HS-5 (cell line): Measurements from ENCODE around the gene SLC17A2.

ENCODE experiments used
- DNase-seq: peaks from one replicate; pipeline ENCODE4 v3.0.0-alpha.2; 2012; ENCODE audit warnings: low read depth

The SLC17A2 gene, protein sequence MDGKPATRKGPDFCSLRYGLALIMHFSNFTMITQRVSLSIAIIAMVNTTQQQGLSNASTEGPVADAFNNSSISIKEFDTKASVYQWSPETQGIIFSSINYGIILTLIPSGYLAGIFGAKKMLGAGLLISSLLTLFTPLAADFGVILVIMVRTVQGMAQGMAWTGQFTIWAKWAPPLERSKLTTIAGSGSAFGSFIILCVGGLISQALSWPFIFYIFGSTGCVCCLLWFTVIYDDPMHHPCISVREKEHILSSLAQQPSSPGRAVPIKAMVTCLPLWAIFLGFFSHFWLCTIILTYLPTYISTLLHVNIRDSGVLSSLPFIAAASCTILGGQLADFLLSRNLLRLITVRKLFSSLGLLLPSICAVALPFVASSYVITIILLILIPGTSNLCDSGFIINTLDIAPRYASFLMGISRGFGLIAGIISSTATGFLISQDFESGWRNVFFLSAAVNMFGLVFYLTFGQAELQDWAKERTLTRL

DNA sequence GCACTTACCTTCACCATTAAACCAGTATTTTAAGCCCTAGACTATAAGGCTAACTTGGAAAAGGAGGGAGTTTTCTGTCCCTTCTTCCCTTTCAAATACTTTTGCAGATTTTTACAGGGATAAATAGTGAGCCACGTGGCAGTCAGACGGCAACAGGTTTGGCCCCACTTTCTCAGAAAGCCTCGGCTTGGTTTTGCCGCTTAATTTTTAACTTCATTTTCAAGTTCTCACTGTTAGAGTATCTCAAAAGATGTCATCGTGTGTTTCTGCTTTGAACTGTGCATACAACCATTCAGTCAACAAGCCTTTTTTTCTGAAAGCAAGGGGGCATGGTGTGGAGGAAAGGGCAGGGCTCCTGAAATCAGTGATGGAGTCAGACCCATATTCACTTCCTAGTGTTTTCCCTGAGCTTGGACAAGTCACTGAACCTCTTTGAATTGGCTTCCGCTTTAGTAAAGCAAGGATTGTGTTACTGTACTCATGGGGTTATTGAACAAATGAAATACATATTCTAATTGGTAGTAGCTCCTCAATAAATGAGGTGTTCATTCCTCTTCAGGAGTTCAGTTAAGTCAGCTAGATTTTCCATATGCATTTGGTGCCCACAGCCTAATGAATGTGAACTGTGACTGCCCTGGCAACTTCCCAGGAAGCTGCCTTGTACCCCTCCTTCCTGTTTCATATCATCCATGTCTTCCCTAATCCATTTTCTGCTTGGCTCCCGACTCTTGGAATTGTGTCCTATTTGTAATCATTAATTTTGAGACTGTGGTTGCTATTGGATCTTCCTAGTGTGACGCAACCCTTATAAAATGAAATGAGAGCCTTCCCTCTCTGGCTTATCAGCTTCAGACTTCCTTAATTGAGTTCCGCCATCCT, at the start of gene SLC17A2:
Gene SLC17A2, minus strand, starts transcription at position 160 of the 879 bp plus-strand sequence. CDS start 4,895 bp downstream, outside the sequence.
- no peak for DNase-seq

DNA sequence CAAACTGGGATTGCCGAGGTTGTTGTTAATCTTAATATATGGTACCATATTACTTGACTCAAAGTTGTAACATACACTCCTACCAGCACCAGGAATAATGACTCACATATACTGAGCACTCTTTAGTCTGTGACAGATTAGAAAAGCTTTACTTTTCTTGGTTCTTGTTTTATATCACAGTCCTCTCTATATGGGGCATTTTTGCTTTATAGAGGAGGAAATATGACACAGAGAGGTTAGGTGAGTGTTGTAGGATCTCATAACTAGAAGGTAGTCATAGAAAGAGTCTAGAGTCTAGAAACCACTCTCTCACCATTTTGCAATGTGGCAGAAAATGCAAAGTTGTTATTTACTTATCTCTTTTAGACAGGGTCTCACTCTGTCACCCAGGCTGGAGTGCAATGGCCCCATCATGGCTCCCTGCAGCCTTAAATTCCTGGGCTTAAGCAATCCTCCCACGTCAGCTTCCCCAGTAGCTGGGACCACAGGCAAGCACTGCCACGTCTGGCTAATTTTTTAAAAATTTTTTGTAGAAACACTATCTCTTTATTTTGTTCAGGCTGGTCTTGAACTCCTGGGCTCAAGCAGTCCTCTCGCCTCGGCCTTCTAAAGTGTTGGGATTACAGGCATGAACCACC, 45.6 kb upstream of the SLC17A2 start:
- DNase-seq: no peak

DNA sequence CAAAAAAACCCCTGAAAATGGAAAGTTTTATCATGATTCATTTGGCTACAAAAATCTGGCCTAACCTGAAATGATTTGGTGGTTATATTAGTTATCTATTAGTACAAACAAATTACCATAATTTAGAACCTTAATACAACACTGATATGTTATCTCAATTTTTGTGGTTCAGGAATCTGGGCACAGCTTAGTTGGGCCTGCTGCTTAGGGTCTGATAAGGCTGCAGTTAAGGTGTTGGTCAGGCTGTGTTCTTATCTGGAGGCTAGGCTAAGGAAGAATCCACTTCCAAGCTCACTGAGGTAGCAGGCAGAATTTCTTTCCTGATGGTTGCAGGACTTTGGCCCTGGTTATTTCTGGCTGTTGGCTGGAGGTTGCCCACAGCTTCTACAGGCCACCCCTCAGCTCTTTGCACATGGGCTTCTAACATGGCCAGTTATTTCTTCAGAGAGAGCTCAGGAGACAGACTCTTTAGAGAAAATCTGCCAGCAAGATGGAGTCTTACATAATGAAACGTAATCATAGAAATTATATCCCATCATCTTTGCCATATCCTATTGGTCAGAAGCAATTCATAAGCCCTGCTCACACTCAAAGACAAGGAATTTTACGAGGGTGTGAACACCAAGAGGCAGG, 43.5 kb upstream of the SLC17A2 start:
- no peak for DNase-seq

DNA sequence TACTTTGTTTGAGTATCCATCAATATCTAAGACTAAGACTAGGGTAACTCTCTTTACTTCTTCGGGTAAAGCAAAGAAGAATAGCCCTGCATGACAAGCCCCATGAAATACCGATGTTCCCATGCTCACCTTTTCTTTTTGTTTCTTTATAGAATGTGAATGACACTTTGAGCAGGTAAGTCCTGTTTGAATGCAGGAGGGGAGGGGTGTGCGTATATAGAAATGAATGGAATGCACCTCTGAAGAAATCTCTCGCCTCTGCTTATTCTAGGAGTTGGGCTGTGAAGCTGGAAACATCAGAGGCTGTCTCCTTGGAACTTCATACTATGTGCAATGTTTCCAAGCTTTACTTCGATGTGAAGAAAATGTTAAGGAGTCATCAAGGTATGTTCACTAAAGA, 42.4 kb upstream of the SLC17A2 start:
- no peak for DNase-seq

DNA sequence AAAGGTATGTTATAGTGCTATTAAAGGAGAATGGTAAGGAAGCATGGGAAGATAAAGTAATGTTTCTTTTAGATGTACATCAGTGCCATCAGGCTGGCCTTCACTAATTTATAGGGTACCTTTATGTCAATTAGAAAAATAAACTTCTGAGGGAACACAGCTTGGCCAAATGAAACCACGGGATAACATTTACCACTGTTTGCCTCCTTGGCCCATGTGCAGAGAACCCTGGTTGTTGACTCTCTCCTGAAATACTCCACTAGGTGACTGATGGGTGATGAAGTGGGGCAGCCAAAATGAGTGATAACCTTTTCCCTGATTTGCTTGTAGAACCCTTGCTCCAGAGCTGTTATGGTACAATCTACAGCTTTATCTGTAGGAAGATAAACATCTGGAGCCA, 41.6 kb upstream of the SLC17A2 start:
- DNase-seq: no peak

DNA sequence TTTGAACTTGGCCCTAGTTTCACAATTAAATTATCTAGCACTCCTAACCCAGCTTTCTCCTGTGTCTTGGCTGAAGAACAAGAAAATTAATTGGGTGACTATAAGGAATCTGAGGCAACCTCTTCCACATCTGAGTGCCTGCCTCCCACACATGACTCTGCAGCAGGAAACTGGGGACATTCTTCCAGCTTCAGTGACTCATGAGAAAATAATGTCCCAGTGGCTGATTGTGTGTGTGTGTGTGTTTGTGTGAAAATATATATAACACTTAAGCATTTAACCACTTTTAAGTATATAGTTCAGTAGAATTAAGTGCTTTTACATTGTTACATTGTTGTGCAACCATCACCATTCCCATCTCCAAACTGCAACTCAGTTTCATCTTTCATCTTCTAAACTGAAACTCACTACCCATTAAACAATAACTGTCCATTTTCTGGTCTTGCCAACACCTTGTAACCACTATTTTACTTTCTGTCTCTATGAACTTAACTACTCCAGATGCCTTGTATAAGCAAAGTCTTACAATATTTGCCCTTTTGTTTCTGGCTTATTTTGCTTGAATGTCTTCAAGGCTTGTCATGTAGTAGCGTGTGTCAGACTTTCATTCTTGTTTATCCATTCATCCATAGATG, 40.8 kb upstream of the SLC17A2 start:
- peak; percentile 87 for DNase-seq

DNA sequence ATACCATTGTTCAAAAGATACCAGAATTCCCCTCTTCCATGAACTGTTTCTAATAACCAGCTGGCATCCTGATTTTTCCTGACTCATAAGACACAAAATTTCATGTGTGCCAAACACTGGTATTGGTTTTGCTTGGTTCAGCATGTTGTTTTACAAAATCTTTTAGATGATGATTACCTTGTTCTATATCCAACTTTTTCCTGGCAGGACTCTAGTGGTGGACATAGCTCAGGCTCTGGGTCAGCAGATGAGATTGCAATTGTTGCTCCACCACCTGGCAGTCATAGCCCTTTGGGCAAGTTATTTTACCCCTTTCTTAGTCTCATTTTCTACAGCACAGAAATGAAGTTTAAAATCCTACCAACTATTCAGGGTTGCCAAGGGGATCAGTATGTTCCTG, 38.3 kb upstream of the SLC17A2 start:
- DNase-seq: no peak

DNA sequence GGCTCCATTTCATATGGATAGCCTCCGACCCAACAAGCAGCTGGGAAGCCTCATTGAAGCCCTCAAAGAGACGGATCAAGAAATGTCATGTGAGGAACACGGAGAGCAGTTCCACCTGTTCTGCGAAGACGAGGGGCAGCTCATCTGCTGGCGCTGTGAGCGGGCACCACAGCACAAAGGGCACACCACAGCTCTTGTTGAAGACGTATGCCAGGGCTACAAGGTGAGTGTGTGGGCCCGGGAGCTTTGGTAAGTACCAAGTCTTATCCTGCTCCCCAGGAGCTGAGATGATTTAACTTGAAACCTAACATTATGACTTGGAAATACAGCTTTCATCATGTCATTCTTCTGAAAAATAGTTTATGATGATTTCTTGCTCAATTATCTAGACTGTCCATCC, 36.2 kb upstream of the SLC17A2 start:
- DNase-seq: no peak

DNA sequence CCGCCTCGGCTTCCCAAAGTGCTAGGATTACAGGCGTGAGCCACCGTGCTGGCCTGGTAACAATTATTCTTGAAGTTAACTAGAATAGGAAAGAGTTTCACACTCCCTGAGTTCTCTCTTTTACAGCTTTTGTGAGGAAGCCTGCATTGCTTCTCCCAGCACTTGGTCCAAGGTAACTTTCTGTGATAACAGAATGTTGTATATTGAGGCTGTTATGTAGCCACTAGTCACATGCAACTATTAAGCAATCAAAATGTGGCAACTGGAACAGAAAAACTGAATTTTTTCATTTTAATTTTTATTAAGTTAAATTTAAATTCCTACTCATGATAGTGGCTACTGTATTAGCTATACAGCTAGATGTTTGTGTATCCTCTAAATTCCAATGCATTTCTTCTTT, 34.6 kb upstream of the SLC17A2 start:
- no peak for DNase-seq

DNA sequence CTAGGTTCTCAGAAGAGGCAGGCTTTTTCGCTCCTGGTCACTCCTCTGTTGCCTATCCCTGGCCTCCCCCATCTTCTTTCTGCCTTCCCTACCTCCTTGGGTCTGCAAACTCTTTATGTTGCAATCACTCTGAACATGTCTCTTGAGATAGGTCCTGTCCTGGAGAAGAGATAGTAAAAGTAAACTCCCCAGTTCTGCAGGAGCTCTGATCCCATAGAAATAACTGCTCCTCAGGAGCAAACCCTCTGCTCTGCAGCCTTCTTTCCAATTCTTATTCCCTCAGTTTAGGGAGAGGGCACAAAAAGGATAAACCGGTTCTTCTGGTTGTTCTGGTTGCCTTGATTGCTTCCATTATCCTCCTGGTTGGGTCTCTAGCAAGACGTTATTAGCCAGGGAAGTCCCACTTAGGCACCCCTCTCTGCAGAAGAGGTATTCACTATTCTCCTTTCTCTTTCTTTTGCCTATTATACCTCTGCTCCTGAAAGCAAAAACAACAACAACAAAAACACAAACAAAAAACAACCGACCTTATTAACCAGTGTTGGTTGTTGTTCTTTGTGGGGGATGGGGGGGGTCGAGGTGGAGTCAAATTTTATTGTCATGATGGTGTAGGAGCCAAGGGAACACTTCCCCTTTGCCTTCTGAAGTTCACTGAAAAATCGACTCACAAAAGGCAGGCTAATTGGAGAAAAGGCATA, 33.1 kb upstream of the SLC17A2 start:
- DNase-seq: no peak

DNA sequence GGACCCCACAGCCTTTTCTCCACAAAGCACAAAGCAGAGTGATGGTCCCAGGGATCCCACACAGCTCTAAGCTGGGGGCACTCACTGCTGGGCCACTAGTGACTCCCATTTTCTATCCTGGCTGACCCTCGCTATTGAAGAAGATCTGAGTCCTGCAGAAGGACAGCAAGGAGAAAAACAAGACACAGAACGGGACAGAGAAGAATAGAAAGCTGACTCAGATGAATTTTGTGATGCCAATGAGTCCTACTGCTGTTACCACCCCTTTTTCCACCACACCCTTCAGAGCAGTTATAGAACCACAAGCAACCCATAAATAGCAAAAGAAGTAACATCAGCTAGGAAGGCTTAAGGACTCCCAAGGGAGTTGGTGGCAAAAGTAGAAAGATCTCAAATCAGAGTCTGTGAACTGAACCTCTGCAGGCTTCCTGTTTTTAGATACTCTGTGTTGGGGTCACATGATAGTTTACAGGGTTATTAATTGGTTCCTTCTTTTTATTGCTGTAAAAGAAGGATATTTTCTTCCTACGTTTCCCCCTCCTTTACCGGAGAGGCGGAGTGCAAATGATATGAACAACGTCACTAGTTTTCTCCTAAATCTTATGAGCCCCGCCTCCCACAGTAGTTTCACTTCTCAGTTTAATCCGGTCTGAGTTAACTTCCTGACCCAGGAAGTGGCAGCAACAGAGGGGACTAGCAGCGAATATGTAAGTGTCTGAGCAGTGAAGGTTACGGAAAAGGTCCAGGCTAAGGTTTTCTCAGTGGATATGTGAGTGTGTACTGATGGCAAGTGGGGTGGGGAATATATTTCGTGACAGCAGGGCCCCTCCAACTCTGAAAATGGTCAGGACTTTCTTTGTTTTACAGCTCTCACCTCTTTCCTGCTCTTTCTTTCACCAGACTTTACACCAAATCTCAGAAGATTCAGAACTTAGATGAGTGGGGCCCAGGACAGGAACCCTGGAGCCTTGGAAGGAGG, 31.9 kb upstream of the SLC17A2 start, which contains the start of gene TRIM38:
Gene TRIM38, plus strand, starts transcription at position 654 of the 979 bp plus-strand sequence. CDS start 3,721 bp downstream, outside the sequence.
- DNase-seq: peak; percentile 63

DNA sequence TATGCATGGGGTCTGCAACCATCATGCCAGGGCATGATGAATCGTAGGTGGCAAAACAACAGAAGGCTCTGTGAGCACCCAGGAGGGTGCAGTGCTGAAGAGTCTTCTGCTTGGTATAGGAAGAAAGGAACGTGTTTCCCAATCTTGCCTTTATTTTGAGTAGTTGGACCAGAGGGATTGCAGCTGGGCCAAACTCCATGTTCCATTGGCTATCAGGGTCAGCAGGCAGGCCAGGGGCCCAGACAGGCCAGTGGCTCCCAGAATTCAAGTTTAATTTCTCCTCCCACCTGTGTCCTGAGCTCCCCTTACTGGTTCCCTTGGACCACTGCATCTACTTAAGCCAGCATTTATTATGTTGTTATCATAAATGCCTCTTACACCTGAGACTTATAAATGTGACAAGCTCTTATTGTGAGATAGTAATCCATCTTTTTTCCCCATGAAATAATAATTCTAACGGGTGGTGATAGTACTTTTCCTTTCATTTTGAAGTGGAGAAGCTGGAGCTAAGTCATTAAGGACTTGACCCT, 31.2 kb upstream of the SLC17A2 start:
- no peak for DNase-seq

DNA sequence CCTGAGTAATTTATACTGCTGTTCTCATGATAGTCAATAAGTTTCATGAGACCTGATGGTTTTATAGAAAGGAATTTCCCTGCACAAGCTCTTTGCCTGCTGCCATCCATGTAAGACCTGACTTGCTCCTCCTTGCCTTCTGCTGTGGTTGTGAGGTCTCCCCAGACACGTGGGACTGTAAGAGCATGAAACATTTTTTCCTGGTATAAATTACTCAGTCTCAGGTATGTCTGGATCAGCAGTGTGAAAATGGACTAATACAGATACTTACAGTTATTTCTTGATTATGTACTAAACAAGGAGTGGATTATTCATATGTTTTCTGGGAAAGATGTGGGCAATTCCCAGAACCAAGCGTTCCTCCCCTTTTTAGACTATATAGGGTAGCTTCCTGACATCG, 30.2 kb upstream of the SLC17A2 start:
- DNase-seq: no peak

DNA sequence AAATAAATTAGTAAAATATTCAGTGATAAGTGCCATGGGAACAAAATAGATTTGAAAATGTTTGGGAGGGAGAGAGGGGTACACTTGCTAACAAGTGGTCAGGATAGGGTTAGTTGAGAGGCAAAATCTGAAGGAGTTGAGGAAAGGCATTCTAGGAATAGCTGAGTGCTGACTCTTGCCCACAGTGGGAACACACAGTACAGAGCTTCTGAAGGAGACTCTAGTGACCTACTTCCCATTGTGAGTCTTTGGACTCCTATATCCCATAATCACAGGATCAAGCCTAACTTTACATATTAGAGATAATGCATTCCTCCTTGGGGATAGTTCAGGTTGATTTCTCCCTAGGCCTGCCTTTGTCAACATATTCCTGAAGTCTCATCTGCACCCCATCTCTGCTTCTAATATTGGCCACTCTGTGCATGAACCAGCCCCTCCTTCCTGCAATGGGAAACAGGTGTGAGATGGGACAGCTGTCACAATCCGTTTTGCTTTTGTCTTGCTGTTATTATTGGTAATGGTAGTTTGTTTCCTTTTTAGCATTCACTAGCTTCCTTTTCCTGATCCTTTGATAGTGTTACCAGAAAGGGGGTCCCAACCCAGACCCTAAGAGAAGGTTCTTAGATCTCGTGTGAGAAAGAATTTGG, 29.5 kb upstream of the SLC17A2 start:
- no peak for DNase-seq

DNA sequence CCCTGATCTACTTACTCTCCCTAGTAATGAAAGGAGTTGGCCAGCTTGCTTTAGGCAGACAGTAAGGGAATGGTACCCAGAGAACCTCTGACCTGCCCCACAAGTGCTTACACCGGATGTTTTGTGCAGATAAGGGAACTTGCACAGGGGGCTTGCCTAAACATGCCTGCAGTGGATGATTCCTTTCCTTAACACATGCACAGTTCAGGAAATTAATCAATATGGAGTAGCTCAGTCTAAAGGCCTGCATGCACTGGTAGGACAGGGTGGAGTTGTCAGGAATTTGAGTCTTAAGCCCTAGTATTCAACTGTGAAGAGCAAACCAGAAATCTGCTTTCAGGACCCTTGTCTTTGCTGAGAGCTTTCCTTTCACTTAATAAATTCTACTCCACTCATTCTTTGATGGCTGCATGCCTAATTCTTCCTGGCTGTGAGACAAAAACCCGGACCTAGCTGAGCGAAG, 28.2 kb upstream of the SLC17A2 start:
- DNase-seq: no peak

DNA sequence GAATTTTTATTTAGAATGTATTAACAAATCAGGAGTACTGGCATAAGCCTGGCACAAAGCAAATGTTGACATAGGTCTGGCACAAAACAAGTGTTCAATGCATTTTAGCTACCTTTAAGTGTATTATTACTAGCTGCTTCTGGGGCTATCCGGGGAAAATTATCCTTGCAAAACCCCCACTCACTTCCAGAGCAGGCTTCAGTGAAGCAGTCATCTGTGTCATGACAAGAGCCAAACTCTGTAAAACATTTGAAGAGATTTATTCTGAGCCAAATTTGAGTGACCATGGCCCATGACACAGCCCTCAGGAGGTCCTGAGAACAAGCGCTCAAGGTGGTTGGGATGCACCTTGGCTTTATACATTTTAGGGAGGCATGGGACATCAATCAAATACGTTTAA, 25.7 kb upstream of the SLC17A2 start:
- no peak for DNase-seq

DNA sequence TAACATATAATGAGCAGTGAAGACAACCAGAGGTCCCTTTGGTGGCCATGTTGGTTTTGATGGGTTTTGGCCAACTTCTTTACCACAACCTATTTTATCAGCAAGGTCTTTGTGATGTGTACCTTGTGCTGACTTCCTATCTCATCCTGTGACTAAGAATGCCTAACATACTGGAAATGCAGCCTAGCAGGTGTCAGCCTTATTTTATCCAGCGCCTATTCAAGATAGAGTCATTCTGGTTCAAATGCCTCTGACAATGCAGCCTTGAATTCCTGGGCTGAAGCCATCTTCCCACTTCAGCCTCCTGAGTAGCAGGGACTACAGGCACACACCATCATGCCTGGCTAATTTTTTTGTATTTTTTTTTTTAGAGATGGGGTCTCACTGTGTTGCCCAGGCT, 24.3 kb upstream of the SLC17A2 start:
- DNase-seq: no peak

DNA sequence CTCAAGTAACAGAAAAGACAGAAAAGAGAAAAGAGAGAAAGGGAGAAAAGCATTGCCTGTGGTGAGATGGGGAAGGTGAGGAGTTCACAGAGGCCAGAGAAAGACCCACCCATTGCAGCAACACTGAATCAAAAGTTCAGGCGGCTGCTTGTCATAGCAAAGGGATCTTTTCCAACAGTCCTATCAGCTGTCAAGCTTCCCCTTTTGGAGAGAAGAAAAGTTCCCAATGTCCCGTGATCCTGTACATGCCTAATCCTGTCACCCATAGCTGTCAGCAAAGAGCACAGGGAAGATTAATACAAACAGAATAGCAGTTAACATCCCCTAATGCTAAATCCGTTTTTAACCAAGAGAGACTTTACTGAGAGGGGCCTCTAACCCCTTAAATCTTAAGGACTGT, 23.2 kb upstream of the SLC17A2 start:
- no peak for DNase-seq

DNA sequence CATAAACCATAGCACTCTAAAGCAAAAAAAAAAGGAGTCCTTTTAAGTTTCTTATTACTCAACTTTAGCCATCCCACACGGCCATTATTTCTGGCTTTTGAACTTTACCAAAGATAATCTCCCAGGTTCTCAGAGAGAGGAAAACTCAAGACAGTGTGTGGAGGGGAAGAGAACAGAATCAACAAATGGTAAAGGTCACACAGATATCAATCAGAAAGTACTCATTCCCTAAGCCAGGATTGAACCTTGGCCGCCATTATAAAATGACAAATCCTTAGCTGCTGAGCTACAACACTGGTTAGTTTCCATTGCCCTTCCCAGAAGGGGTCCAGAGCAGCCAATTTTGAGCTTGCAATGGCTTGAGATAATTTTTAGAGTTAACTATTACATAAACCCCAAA, 22.0 kb upstream of the SLC17A2 start:
- no peak for DNase-seq
